MM.1S (cell line): ENCODE results near the gene TENT5C.

Experiments
- DNase-seq: peaks from one replicate; pipeline ENCODE4 v3.0.0-alpha.2; 2015
- H2AFZ ChIP-seq: fragments of 300-600 bp; sonication (generic); 2 replicates; pipeline ENCODE4 v1.6.0; 2016; ENCODE audit warnings: antibody characterized with exemption, low read length
- H3F3A ChIP-seq: fragments of 300-600 bp; sonication (generic); 2 replicates; pipeline ENCODE4 v1.6.1; 2016; ENCODE audit warnings: mild to moderate bottlenecking, antibody characterized with exemption, low read length, moderate library complexity, mixed read lengths; ENCODE audit not compliant: insufficient read depth
- H3K27ac ChIP-seq: fragments of 300-600 bp; sonication (generic); 2 replicates; pipeline ENCODE4 v1.5.1; 2016; ENCODE audit warnings: mild to moderate bottlenecking, low read length
- H3K27me3 ChIP-seq: fragments of 300-600 bp; sonication (generic); replicated peaks from 2 replicates; pipeline ENCODE4 v1.6.0; 2016; ENCODE audit warnings: low read length; ENCODE audit not compliant: insufficient read depth
- H3K36me3 ChIP-seq: fragments of 300-600 bp; sonication (generic); replicated peaks from 2 replicates; pipeline ENCODE4 v1.6.1; 2016; ENCODE audit warnings: mild to moderate bottlenecking, low read length, mixed read lengths; ENCODE audit not compliant: insufficient read depth
- H3K4me1 ChIP-seq: fragments of 300-600 bp; sonication (generic); 2 replicates; pipeline ENCODE4 v1.6.1; 2016; ENCODE audit warnings: low read length, mixed read lengths
- H3K4me2 ChIP-seq: fragments of 300-600 bp; sonication (generic); 2 replicates; pipeline ENCODE4 v1.6.0; 2016; ENCODE audit warnings: low read depth, low read length
- H3K4me3 ChIP-seq: fragments of 300-600 bp; sonication (generic); 2 replicates; pipeline ENCODE4 v1.5.1; 2016; ENCODE audit warnings: low read length, mixed read lengths
- H3K79me2 ChIP-seq: fragments of 300-600 bp; sonication (generic); 2 replicates; pipeline ENCODE4 v1.6.1; 2016; ENCODE audit warnings: mixed run types, low read length, mixed read lengths
- H3K9ac ChIP-seq: fragments of 300-600 bp; sonication (generic); 2 replicates; pipeline ENCODE4 v1.6.1; 2016; ENCODE audit warnings: low read length, mixed read lengths
- H3K9me2 ChIP-seq: fragments of 300-600 bp; sonication (generic); replicated peaks from 2 replicates; pipeline ENCODE4 v1.6.1; 2016; ENCODE audit warnings: mild to moderate bottlenecking, low read length, mixed read lengths; ENCODE audit not compliant: insufficient read depth
- H3K9me3 ChIP-seq: fragments of 300-600 bp; sonication (generic); replicated peaks from 2 replicates; pipeline ENCODE4 v1.6.1; 2016; ENCODE audit warnings: mild to moderate bottlenecking, low read length, mixed read lengths; ENCODE audit not compliant: insufficient read depth
- H4K20me1 ChIP-seq: fragments of 300-600 bp; sonication (generic); 2 replicates; pipeline ENCODE4 v1.6.1; 2016; ENCODE audit warnings: mild to moderate bottlenecking, low read length, moderate library complexity, mixed read lengths; ENCODE audit not compliant: insufficient read depth
- CTCF ChIP-seq: fragments of 300-600 bp; sonication (generic); IDR thresholded peaks from 2 replicates; pipeline ENCODE4 v1.5.1; 2016; ENCODE audit warnings: antibody characterized with exemption, low read length, mixed read lengths
- EZH2 ChIP-seq: fragments of 300-600 bp; sonication (generic); optimal IDR thresholded peaks from 2 replicates; pipeline ENCODE3; 2017; ENCODE audit warnings: low read depth, mild to moderate bottlenecking, antibody characterized with exemption, low read length, mixed read lengths
- EZH2phosphoT487 ChIP-seq: fragments of 300-600 bp; sonication (generic); IDR thresholded peaks from 2 replicates; pipeline ENCODE4 v1.6.1; 2018; ENCODE audit warnings: antibody characterized with exemption, low read length

TENT5C gene

GRCh38 chr1:117662667-117663066 lies 56.8 kb downstream of the TENT5C start:
- Histone ChIP-seq H3K79me2 (peaks cover 46% of the 10 kb centered on the region), H3K9ac (no peak overlapping the region), H4K20me1 (no peaks in the 10 kb centered on the region), H3K9me2 (no peaks in the 10 kb centered on the region), H3F3A (peaks cover 53% of the 10 kb centered on the region), H3K9me3 (no peaks in the 10 kb centered on the region), H3K27ac (peak overlapping the region; percentile 100), H2AFZ (no peak overlapping the region), H3K4me1 (peaks cover 86% of the 10 kb centered on the region), H3K36me3 (no peaks in the 10 kb centered on the region), H3K27me3 (no peaks in the 10 kb centered on the region), H3K4me3 (no peak overlapping the region), H3K4me2 (no peak overlapping the region)
- DNase-seq, result no peak
- TF ChIP-seq CTCF (no peak), EZH2phosphoT487 (no peak), EZH2 (no peak)

- no peaks in the 10 kb centered on the region for H3K9me3 ChIP-seq
- H3K9ac ChIP-seq, result peak overlapping the region; percentile 76
- no peak overlapping the region for H3K4me3 ChIP-seq
- DNase-seq, result no peak
- H3K79me2 ChIP-seq, result peaks cover 52% of the 10 kb centered on the region
- H2AFZ ChIP-seq, result no peak overlapping the region
- H4K20me1 ChIP-seq, result no peaks in the 10 kb centered on the region
- H3K4me2 ChIP-seq, result peak overlapping the region; percentile 11; the same call in 1 of the 2 replicates
- TF ChIP-seq EZH2, result no peak
- TF ChIP-seq CTCF, result no peak
- TF ChIP-seq EZH2phosphoT487, result no peak
- no peaks in the 10 kb centered on the region for H3K9me2 ChIP-seq
- H3F3A ChIP-seq, result peaks cover 46% of the 10 kb centered on the region
- H3K27me3 ChIP-seq, result no peaks in the 10 kb centered on the region
- H3K36me3 ChIP-seq, result no peaks in the 10 kb centered on the region
- H3K4me1 ChIP-seq, result peaks cover 80% of the 10 kb centered on the region
- H3K27ac ChIP-seq, result peak overlapping the region; percentile 100
Measured at GRCh38 chr1:117663156-117663902, 57.5 kb downstream of the TENT5C start.

- Histone ChIP-seq H3K79me2 (peaks cover 52% of the 10 kb centered on the region), H3F3A (peaks cover 39% of the 10 kb centered on the region), H3K9me2 (no peaks in the 10 kb centered on the region), H3K27ac (peak overlapping the region; percentile 100), H3K9ac (peak overlapping the region; percentile 87), H3K9me3 (no peaks in the 10 kb centered on the region), H3K27me3 (no peaks in the 10 kb centered on the region), H3K36me3 (no peaks in the 10 kb centered on the region), H3K4me2 (peak overlapping the region; percentile 37), H3K4me3 (no peak overlapping the region), H4K20me1 (no peaks in the 10 kb centered on the region), H3K4me1 (peaks cover 73% of the 10 kb centered on the region), H2AFZ (no peak overlapping the region)
- peak; percentile 82 for DNase-seq
- no peak for TF ChIP-seq EZH2
- TF ChIP-seq CTCF, result no peak
- TF ChIP-seq EZH2phosphoT487, result no peak
Measured at GRCh38 chr1:117664314-117664713, 58.5 kb downstream of the TENT5C start.
